WERI-Rb-1 (cell line): ENCODE results near the gene MOSPD3.

Experiments used
- DNase-seq: peaks from one replicate; pipeline ENCODE4 v3.0.0-alpha.2; 2020
- H3K27ac ChIP-seq: fragments of 250-450 bp; sonication (Bioruptor Pico); 2 replicates; pipeline ENCODE4 v1.5.1; 2020; ENCODE audit warnings: mild to moderate bottlenecking, moderate library complexity
- H3K27me3 ChIP-seq: fragments of 250-450 bp; sonication (Bioruptor Pico); 2 replicates; pipeline ENCODE4 v1.5.1; 2021; ENCODE audit warnings: mild to moderate bottlenecking, low read depth, moderate library complexity; ENCODE audit not compliant: insufficient read depth, severe bottlenecking
- H3K36me3 ChIP-seq: fragments of 250-450 bp; sonication (Bioruptor Pico); 2 replicates; pipeline ENCODE4 v1.5.1; 2020; ENCODE audit warnings: mild to moderate bottlenecking, moderate library complexity
- H3K4me3 ChIP-seq: 2 replicates; pipeline ENCODE4 v1.5.1; 2011; ENCODE audit warnings: low read depth, mild to moderate bottlenecking, control low read depth, low read length
- H3K9me3 ChIP-seq: fragments of 250-450 bp; sonication (Bioruptor Pico); 2 replicates; pipeline ENCODE4 v1.5.1; 2021; ENCODE audit warnings: mild to moderate bottlenecking, moderate library complexity; ENCODE audit not compliant: severe bottlenecking
- TF ChIP-seq, protein P1 (sequence below): IDR thresholded peaks from 2 replicates; pipeline ENCODE4 v1.5.1; 2011; ENCODE audit warnings: low read depth, mild to moderate bottlenecking, control low read depth, inconsistent platforms, low read length

MOSPD3 gene

DNA sequence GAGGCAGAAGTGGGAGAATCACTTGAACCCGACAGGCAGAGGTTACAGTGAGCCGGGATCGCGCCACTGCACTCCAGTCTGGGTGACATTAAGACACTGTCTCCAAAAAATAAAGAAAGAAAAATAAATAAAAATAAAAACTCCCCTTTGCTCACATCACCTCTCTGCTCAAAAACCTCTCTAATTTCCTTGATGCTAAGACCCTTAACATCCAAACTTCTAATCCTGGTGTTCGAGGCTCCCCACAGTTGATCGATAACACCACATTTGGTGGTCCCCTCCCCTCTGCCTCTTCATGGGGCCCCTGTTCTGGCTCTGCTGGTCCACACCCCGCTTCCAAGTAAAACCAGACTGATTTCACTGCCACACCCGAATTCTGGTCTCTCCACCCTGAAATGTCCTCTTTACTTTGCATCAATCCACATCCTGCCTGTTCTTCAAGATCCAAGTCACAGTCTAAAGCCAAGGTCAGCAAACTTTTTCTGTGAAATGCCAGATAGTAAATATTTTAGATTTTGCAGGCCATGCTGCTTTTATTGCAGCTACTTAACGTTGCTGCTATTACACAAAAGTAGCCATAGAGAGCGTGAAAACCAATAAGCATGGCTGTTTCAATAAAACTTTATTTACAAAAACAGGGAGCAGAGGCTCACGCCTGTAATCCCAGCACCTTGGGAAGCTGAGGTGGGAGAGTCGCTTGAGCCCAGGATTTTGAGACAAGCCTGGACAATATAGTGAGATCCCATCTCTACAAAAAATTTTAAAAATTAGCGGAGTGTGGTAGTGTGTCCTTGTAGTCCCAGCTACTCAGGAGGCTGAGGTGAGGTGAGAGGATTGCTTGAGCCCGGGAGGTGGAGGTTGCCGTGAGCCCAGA lies 11.8 kb downstream of the MOSPD3 start:
- TF ChIP-seq, protein P1, sequence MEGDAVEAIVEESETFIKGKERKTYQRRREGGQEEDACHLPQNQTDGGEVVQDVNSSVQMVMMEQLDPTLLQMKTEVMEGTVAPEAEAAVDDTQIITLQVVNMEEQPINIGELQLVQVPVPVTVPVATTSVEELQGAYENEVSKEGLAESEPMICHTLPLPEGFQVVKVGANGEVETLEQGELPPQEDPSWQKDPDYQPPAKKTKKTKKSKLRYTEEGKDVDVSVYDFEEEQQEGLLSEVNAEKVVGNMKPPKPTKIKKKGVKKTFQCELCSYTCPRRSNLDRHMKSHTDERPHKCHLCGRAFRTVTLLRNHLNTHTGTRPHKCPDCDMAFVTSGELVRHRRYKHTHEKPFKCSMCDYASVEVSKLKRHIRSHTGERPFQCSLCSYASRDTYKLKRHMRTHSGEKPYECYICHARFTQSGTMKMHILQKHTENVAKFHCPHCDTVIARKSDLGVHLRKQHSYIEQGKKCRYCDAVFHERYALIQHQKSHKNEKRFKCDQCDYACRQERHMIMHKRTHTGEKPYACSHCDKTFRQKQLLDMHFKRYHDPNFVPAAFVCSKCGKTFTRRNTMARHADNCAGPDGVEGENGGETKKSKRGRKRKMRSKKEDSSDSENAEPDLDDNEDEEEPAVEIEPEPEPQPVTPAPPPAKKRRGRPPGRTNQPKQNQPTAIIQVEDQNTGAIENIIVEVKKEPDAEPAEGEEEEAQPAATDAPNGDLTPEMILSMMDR = no peak
- no peak overlapping the region for H3K27ac ChIP-seq
- H3K4me3 ChIP-seq = no peak overlapping the region
- no peaks in the 10 kb centered on the region for H3K9me3 ChIP-seq
- no peaks in the 10 kb centered on the region for H3K27me3 ChIP-seq
- DNase-seq = no peak
- no peaks in the 10 kb centered on the region for H3K36me3 ChIP-seq

- TF ChIP-seq, protein P1 = no peak
Observed at GRCh38 chr7:100626055-100626454, 13.7 kb downstream of the MOSPD3 start.

DNA sequence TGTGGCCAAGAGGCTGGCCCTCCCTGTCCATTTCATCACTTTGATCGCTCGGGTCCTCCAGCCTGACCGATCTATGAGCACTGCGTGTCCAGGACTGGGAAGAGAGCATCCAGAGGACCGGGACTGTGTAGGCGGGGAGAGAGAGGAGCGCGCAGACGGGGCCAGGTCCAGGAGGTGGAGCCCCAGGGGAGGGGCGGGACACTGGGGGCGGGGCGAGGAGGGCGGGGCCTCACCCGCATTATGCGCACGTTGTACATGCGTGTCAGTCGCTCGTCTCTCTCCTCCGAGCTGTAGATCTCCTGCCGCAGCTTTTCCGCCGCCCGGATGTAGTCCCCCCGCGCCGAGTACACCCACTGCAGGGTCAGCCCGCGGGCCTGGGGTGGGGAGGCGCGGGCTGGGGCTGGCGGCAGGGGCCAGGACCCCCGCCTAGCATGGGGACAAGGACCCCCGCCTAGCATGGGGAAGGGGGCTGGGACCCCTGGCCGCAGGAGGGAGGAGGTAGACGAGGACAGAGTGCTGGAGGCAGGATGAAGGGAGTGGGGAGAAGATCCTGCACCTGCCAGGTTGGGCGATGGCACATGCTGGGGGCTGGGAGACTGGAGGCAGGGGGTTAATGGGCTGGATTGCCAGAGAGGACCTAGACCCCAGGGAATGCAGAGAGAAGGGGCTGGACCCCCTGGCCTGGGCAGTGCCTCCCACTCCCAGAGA lies 14.3 kb downstream of the MOSPD3 start:
- Histone ChIP-seq H3K9me3 (no peaks in the 10 kb centered on the region), H3K27ac (no peak overlapping the region), H3K36me3 (no peaks in the 10 kb centered on the region), H3K4me3 (no peak overlapping the region), H3K27me3 (no peaks in the 10 kb centered on the region)
- TF ChIP-seq, protein P1 = no peak
- no peak for DNase-seq

More at GRCh38 chr7:100626055-100626454, 13.7 kb downstream of the MOSPD3 start:
- Histone ChIP-seq H3K4me3 (no peak overlapping the region), H3K27ac (no peak overlapping the region), H3K27me3 (no peaks in the 10 kb centered on the region), H3K9me3 (no peaks in the 10 kb centered on the region), H3K36me3 (no peaks in the 10 kb centered on the region)
- DNase-seq = no peak

GRCh38 chr7:100627238-100627549 lies 14.9 kb downstream of the MOSPD3 start:
- TF ChIP-seq, protein P1 = no peak
- no peaks in the 10 kb centered on the region for H3K36me3 ChIP-seq
- no peak overlapping the region for H3K4me3 ChIP-seq
- no peak for DNase-seq
- H3K27me3 ChIP-seq = no peaks in the 10 kb centered on the region
- H3K9me3 ChIP-seq = no peaks in the 10 kb centered on the region
- no peak overlapping the region for H3K27ac ChIP-seq

- Histone ChIP-seq H3K27me3 (no peaks in the 10 kb centered on the region), H3K9me3 (no peaks in the 10 kb centered on the region), H3K36me3 (no peaks in the 10 kb centered on the region), H3K4me3 (no peak overlapping the region), H3K27ac (no peak overlapping the region)
- DNase-seq = peak; percentile 64
- TF ChIP-seq, protein P1 = peak; percentile 71
Observed at GRCh38 chr7:100629117-100629716, 16.9 kb downstream of the MOSPD3 start.
